Measurements from ENCODE around the gene PIP5KL1.

- peak; percentile 20 for TF ChIP-seq CTCF (IDR thresholded peaks at IDR 0.05; ENCODE audit: poor library complexity, severe bottlenecking)
- TF ChIP-seq RAD21 (conservative IDR thresholded peaks at IDR 0.05) = no peak
- no peak for TF ChIP-seq MXI1 (conservative IDR thresholded peaks at IDR 0.05; ENCODE audit: poor library complexity, severe bottlenecking)
- TF ChIP-seq EZH2 (IDR thresholded peaks at IDR 0.05; ENCODE audit: borderline replicate concordance, insufficient read depth, low read length, poor library complexity, severe bottlenecking) = no peak
- no peak for TF ChIP-seq POLR2AphosphoS5 (IDR thresholded peaks at IDR 0.05)
- no peak for TF ChIP-seq EP300 (conservative IDR thresholded peaks at IDR 0.05; ENCODE audit: poor library complexity, severe bottlenecking)
- TF ChIP-seq SMC3 (conservative IDR thresholded peaks at IDR 0.05; ENCODE audit: poor library complexity) = no peak
Measured at GRCh38 chr9:127943011-127943662, 12.6 kb upstream of the PIP5KL1 start.

Data from neural cell (in vitro differentiated cells).